HG02840 (cell line): ENCODE measurements around the gene GHITM.
"Not testable (repeated sequence)": the region's sequence is repeated elsewhere in the genome, so short reads cannot be mapped to it uniquely, and the experiment has no call there.

Experiments
- ATAC-seq: cut with Tn5 transposase; IDR thresholded peaks from one replicate; pipeline ENCODE4 v1.9.1; 2021; ENCODE audit warnings: mild to moderate bottlenecking, moderate library complexity, moderate number of reproducible peaks; ENCODE audit not compliant: unreplicated experiment, low FRiP score

The GHITM gene

GRCh38 chr10:84140036-84140379 is 699 bp downstream of the GHITM start:
- ATAC-seq: peak; percentile 1

- no peak for ATAC-seq
These were observed 8.0 kb downstream of the GHITM start for GRCh38 chr10:84147347-84147746.

DNA sequence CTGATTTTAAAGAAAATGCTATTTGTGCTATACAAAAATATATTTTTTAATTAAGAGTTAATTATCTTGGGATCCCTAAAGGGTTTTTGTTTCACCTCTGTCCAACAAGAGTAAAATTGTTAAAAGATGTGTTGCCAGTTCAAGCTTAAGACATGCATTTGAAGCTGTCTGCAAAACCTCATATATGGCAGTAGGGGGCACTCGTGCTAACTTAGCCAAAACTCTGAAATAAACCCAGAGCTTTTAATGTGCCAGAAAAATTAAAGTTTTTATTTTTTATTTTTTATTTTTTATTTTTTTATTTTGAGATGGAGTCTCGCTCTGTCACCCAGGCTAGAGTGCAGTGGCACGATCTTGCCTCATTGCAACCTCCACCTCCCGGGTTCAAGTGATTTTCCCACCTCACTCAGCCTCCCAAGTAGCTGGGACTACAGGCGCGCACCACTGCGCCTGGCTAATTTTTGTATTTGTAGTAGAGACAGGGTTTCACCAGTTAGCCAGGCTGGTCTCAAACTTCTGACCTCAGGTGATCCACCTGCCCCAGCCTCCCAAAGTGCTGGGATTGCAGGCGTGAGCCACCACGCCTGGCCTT is 8.8 kb downstream of the GHITM start:
- not testable (repeated sequence) for ATAC-seq

GRCh38 chr10:84149854-84150253 is 10.5 kb downstream of the GHITM start:
- ATAC-seq: no peak

- no peak for ATAC-seq
These were observed 13.5 kb downstream of the GHITM start for GRCh38 chr10:84152769-84153168.

DNA sequence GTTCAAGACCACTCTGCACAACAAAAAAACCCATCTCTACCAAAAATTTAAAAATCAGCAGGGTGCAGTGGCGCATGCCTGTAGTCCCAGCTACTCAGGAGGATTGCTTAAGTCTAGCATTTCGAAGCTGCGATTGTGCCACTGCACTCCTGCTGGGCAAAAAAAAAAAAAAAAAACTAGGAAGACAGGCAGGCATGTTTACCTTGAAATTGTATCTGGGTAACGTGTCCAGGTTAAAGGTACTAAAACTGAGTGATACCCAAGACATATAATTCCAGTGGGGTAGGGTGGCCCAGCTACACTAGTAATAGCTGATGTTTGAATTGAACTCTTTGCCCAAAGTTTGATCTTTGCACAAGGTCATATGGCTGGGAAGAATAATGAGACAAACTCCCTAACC is 16.2 kb downstream of the GHITM start:
- no peak for ATAC-seq

GRCh38 chr10:84156009-84156408 is 16.7 kb downstream of the GHITM start:
- ATAC-seq: no peak

DNA sequence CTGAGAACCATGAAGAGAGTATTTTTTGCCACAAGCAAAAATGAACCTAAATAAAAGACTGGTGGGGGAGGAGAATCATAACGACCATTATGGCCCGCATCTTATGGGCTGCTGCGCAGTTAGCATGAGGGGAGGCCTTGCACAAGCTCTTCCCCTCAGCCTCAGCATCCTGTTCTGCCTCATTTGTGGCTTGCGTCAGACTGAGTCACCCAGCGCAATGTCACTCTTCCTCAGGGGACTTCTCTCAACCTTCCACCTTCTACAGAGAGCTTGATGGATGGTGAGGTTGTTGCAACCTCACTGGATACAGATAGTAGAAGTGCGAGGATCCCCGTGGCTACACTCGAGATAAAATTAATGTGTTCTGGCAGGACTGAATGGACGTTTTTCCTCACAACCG is 17.5 kb downstream of the GHITM start:
- ATAC-seq: no peak

- ATAC-seq: no peak
These were observed 18.8 kb downstream of the GHITM start for GRCh38 chr10:84158061-84158460.

- no peak for ATAC-seq
These were observed 19.2 kb downstream of the GHITM start for GRCh38 chr10:84158550-84158949.

- ATAC-seq: no peak
These were observed 19.9 kb downstream of the GHITM start for GRCh38 chr10:84159076-84159685.

DNA sequence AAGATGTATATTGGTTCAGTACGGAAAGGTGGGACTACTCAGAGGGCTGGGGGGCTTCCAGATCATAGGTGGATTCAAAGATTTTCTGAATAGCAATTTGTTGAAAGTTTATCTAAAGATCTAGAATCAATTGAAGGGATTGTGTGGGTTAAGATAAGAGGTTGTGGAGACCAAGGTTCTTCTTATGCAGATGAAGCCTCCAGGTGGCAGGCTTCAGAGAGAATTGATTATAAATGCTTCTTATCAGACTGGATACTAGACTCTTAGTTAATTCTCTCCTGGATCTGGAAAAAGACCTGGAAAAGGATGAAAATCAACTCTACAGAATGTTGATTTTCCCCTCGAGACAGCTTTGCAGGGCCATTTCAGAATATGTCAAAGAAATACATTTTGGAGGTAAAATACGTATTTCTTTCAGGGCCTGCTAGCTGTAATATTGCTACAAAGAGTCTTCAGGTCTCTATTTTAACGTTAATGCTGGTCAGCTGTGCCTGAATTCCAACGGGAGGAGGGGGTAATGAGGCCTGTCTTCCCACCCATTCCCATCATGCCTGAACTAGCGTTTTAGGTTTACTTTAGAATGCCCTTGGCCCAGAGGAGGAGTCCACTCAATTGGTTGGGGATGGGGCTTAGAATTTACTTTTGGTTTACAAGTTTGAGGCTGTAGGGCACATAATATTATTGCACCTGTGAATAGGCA is 21.5 kb downstream of the GHITM start:
- ATAC-seq: no peak

DNA sequence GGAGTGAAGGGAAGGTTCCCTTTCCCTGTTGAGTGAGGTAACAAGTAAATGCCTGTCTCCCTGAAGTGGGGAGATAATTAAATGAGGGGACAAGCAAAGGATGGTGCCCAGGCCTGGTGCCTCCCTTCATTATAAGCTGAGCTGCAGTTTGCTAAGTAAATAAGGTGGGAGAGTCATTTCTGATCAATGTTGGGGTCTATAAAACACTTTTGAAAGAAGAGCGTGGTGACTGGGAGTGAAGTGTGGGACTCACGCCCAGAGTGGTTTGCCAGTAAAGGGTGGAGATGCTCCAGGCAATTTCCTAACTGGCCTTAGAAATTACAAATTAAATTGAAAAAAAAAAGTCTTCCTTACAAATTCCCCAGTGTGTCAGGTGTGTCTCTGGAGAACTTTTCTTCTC is 24.7 kb downstream of the GHITM start:
- no peak for ATAC-seq

DNA sequence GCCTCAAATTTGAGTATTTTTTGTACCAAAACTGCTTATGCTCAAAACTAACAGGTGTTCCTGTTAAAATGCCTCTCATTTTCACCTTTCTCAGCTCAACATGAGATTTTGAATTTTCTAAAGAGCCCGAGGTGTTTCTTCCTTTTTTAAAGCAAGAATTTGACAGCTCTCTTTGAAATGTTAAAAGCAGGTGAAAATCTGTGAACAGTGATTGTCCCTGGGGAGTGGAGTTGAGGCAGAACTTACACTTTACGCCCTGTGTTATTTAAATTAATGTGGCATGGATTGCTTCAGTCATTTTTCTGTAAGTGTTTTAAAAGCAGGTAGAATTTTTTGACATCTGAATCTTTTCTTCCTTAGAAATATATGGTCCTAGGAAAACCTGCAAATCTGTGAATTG is 25.1 kb downstream of the GHITM start:
- ATAC-seq: no peak

- ATAC-seq: peak; percentile 48
These were observed 27.4 kb downstream of the GHITM start for GRCh38 chr10:84166620-84167288.

DNA sequence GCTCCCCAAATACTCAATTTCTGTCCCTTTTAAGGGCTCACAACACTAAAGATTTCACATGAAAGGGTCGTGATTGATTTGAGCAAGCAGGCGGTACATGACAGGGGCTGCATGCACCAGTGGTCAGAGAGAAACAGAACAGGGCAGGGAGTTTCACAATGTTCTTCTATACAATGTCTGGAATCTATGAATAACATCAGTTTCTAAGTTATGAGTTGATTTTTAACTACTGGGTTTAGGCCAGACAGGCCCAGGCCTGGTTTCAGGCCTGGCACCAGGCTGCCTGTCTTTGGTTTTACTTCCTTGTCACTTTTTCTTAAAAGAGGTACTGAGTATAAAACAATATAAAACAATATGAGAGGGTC is 28.0 kb downstream of the GHITM start:
- peak; percentile 11 for ATAC-seq

GRCh38 chr10:84168382-84168781 is 29.1 kb downstream of the GHITM start:
- not testable (repeated sequence) for ATAC-seq

DNA sequence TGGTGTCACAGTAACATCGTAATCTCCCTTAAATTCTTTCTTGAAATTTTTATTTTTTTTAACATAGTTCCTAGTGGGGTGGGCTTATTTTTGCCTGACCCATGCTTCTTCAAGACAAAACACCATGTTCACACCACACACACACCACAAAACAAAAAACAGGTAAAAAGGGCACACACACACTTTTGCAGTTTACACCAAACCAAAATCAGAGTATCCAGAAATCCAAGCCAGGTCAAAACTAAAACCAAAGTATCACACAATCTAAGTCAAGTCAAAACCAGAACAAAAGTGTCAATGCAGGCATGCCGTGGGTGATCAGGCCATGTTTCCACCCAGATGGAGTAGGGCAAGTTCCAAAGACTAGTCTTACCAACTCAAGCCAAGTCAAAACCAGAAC is 31.9 kb downstream of the GHITM start:
- ATAC-seq: not testable (repeated sequence)

DNA sequence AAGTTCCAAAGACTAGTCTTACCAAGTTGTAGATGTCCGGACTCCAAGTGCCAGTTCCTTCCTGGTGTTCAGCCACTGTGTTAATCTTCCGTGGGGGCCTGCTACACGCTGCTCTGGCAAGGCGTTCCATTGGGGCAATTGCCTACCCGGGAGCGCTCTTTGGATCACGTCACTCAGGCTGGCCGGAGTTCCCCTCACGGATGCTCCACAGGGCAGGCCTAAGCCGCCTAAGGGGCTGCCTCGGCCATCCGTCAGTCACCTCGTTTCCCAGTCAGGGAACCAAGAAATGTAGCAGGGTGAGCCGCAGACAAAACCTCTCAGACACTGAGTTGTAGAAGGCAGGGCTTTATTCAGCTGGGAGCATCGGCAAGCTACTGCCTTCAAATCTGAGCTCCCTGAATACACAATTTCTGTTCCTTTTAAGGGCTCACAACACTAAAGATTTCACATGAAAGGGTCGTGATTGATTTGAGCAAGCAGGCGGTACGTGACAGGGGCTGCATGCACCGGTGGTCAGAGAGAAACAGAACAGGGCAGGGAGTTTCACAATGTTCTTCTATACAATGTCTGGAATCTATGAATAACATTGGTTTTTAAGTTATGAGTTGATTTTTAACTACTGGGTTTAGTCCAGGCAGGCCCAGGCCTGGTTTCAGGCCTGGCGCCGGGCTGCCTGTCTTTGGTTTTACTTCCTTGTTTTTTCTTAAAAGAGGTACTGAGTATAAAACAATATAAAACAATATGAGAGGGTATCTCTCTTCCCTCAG is 32.6 kb downstream of the GHITM start:
- peak; percentile 23 for ATAC-seq

GRCh38 chr10:84172467-84173356 is 33.4 kb downstream of the GHITM start:
- peak; percentile 56 for ATAC-seq
